SIG-M5 treated with dmso at 0.1 percent for 504 hours (cell line): ENCODE data around the gene NFX1.
"Not testable (repeated sequence)": the region's sequence is repeated elsewhere in the genome, so short reads cannot be mapped to it uniquely, and the experiment has no call there.

ENCODE experiments used
- DNase-seq: peaks from one replicate; lab custom pipeline; 2025; ENCODE audit not compliant: unreplicated experiment; lab: John Stamatoyannopoulos, UW

NFX1 gene

DNA sequence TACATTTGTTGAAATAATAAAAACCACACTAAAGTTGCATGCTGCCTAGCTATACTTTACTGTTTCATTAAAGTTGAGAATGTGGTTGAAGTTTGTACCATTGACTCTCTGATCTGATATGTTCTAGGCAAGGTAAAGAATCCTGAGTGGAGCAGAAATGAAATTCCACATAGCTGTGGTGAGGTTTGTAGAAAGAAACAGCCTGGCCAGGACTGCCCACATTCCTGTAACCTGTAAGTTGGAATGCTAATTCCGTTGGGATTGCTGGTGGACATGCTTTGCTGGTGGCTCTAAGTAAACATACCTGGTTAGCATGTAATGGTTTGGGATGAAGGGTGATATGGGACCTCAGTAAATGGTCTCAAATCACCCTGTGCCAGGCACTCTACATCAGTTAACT is 16.8 kb downstream of the NFX1 start:
- no peak for DNase-seq

DNA sequence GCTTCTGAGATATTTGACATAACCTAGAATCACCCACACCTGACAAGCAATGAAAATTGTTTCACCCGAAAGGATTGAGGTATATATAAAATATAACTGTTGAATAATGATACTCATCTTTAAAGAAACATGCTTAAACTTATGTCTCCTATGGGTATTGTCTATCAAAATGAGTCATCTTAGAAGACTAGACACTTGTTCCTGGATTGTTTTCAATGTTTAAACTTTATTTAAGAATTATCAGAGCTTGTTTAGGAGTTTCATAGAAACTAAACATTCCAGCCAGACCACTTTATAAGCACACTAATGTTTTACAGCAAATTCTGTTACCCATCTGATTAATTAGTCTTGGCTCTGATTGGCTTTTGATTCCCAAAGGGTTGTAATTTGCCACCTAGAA is 19.6 kb downstream of the NFX1 start:
- DNase-seq = no peak

DNA sequence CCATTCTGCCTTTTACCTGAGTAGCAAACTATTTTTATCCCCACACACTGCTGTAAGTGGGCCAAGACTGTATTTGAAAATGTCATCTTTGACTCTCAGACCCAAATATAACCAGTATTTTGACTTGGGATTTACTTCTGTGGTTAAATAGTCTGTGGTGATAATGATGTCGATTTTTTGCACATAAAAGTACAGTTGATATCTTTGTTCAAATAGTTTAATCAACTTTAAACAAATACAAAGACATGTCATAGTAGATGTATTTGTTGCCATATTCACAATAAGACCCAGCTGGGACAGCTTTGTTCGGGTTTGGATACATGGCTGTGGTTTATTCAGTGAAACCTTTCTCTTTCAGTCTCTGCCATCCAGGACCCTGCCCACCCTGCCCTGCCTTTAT is 20.4 kb downstream of the NFX1 start:
- no peak for DNase-seq

DNA sequence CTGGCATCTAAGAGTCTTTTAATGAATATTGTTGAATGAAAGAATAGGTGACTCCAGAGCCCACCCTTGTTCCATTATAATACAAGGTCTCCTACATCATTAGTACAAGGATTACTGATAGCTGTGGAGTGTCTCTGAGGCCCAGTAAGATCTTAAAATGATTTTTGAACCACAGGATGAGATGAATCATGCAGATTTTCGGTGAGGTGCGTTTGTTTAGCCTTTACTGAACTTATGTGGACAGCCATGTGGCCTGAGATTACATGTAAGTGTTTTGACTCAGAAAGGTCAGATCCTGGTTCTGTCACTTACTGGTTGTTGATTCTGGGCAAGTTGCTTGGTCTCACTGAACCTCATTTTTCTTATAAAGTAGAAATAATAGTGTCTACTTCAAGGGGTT is 21.6 kb downstream of the NFX1 start:
- DNase-seq = no peak

DNA sequence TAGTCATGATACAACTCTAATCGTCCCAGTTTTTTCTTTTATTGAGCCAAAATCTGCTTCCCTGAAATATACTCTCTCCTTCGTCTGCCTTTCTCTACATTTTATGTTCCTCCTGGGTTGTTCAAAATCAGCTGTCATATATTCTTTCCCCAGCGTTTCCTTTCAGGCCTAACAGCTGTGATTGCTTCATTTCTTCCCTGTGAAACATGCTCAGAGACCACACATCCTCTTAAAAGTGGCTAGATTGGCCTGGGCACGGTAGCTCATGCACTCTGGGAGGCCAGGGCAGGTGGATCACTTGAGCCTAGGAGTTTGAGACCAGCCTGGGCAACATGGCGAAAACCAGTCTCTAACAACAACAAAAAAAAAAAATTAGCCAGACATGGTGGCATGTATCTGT is 25.1 kb downstream of the NFX1 start:
- DNase-seq = peak; percentile 10

DNA sequence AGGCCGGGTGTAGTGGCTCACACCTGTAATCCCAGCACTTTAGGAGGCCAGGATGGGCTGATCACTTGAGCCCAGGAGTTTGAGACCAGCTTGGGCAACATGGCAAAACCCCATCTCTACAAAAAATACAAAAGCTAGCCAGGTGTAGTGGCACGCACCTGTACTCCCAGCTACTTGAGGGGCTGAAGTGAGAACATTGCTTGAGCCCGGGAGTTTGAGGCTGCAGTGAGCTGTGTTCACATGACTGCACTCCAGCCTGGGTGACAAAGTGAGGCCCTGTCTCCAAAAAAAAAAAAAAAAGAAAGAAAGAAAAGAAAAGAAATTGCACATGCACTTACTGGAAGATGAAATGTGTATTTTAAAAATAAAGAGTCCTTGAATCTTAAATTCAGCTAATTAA is 26.8 kb downstream of the NFX1 start:
- not testable (repeated sequence) for DNase-seq

DNA sequence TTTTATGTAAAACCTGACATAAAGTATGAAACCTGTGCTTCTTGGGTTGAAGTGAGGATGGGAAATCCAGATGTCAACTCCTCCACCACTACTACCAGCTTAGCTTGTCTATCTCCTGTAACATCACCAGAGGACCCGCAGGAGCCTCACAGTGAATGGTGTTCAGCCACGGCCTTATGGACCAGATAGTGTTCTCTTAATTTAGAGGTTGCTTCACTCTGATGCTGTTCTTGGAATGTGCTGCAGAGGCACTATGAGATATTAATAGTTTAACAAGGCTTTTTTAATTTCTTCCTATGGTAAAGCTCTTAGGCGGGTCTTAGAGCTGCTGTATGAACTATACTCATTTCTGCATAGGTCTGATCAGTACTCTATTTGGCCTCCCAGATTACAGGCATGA is 27.9 kb downstream of the NFX1 start:
- no peak for DNase-seq

DNA sequence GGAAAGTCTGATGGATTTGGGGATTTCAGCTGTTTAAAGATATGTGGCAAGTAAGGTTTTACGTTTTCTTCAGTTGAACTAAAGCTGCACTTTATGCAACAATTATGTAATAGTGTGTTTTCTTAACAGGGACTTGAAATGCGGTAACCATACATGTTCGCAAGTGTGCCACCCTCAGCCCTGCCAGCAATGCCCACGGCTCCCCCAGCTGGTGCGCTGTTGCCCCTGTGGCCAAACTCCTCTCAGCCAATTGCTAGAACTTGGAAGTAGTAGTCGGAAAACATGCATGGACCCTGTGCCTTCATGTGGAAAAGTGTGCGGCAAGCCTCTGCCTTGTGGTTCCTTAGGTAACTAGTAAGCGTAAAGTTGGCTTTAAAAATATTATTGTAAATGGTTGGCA is 28.5 kb downstream of the NFX1 start:
- no peak for DNase-seq

DNA sequence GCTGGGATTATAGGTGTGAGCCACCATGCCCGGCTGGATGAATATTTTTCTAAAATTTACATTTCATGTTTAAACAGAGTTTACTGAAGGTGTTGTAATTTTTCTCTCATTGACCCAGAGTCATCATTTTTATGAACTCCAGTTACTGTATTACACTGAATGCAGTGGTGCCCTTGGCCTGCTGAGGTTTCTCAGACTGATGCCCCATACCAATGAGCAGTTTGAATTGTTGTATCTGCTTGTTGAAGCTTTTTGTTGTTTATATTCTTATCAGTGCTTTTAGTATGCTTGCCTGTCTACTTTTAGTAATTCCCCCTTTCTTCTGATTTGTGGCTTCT is 29.9 kb downstream of the NFX1 start:
- no peak for DNase-seq

DNA sequence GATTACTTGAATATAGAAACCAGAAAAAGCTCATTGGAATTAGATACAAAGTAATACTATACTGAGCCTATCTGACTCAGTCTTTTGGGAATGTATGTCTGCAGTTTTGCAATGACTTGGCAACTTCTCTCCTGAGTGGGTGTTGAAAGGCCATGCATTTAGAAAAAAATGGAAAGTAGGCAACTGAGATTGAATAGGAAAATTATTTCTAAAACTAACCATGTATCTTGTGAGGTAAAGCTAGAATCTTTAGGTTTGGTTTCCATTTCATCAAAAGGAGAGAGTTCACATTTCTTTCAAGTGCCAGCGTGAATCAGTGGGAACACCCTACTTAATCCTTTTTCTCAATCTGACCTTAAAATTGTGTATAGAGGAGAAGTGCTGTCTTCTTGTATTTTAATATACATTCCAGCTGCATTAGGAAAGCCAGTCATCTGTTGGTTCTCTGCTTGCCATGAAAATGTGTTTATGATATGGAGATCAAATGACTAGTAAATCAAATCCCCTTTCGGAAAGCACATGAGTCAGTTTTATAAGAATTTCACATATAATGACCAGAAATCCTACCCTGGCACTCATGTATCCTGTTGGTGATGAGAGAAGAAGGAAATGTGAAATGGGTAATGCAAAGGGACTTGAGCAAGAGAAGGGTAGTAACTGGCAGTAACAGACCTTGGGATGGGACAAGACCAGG is 30.4 kb downstream of the NFX1 start:
- DNase-seq = no peak

DNA sequence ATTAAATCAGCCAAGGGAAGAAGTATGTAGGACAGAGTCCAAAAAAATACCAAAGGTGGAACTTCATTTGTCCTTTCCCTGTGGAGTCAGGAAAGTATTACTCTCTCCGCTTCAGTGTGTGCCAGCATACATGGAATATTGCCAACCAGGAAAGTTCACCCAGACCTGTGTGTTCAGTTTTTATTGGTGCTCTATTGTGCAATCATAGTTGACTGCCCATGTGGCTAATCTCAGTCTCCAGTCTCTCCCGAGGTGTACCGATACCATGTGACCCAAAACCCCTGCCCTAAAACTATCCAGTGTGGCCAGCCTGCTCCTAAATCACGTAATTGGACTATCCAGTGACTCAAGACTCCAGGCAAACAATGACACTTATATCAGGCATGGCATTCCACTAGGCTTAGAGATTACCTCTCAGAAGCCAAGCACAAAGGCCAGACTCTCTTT is 38.8 kb downstream of the NFX1 start:
- peak; percentile 59 for DNase-seq

DNA sequence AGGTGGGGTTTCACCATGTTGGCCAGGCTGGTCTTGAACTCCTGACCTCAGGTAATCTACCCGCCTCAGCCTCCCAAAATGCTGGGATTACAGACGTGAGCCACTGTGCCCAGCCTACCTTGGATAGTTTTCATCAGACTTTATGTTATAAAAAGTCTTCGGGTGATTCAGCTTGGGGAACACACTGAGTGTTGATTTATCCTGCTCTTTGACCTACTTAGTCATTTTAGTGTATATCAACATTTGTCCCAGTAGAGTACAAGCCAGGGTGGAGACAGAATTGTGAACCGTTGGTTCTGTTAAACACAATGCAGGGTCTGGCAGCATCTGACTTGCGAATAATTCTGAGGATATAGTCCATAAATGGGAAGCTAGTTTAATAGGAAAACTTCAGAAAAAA is 39.7 kb downstream of the NFX1 start:
- DNase-seq = no peak

DNA sequence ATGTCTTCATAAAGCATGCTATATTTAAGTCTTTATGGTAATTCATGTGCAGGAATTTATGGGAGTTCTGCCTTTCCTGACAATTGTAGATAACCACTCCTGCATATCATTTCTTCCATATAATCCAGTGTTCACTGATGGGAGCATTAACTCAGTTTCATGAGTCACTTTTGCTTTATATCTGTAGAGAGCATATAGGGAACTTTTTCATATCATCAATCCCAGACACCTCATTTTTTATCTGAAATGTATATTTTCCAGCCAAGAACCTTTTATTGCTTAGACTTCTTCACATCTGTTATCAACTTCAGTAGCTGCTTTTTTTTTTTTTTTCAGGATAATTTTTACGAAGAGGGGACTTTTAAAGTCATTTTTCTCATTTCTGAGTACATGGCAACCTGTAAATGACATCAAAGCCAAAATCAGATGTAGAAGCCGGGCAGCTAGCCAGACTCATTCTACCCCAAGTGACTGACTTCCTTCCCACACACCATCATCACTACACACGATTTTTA is 41.1 kb downstream of the NFX1 start:
- DNase-seq = no peak

DNA sequence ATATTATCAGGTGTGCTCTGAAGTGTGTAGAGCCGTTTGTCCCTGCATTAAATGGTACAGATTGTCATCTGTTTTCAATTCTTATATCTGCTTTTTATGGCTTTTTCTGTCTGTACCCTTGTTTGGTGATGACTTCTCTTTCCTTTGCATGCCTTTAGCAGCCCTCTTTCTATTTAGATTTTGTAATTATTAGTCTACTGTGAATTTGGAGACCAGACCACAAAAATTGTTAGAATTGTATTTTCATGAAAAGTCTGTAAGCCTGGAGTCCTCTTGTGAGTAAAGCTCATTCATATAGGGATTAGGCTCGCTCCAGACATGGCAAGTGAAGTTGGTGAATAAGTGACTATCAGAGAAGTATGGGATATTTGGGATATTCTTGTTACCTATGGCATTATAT is 41.7 kb downstream of the NFX1 start:
- DNase-seq = no peak

DNA sequence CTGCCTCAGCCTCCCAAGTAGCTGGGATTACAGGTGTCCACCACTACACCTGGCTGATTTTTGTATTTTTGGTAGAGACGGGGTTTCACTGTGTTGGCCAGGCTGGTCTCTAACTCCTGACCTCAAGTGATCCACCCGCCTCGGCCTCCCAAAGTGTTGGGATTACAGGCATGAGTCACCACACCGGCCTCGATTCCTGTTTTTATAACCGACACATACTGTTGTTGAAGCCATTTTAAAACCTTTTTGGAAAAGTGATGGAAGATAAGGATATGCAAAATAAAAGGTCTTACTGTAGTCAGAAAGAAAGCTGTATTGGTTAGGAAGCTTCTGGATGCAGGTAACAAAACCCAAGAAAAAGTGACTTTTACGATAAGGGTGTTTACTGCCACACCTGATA is 42.6 kb downstream of the NFX1 start:
- not testable (repeated sequence) for DNase-seq

DNA sequence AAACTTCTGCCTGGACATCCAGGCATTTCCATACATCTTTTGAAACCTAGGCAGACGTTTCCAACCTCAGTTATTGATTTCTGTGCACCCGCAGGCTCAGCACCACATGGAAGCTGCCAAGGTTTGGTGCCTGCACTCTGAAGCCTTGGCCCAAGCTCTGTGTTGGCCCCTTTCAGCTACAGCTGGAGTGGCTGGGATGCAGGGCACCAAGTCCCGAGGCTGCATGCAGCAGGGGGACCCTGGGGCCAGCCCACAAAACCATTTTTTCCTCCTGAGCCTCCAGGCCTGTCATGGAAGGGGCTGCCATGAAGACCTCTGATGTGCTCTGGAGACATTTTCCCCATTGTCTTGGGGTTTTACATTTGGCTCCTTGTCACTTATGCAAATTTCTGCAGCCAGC is 49.9 kb downstream of the NFX1 start:
- DNase-seq = no peak

DNA sequence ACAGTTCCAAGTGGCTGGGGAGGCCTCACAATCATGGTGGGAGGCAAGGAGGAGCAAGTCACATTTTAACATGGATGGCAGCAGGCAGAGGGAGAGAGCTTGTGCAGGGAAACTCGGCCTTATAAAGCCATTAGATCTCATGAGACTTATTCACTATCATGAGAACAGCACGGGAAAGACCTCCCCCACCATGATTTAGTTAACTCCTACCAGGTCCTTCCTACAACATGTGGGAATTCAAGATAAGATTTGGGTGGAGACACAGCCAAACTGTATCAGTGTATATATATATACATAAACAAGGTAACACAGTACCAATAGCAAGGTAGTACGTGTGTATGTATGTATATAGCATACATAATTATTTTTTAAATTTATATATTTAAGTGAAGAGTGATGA is 50.9 kb downstream of the NFX1 start:
- DNase-seq = no peak

DNA sequence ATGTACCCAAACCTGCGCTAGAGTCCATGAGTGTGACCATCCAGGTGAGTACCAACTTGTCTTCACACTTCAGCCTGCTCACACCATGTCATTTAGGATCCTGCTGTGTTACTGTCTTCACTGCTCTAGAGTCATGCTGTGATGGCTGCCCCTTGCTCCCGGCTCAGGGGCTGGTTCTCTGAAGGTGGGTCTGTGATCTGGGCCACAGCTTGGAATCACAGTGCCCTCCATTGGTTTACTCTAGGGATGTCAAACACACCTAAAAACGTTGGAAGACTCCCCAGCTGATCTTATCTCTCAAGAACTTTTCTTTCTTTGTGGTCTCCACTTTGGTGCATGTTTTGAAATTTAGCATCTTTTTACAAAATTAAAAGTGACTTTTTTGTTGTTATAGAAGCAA is 53.8 kb downstream of the NFX1 start:
- DNase-seq = no peak

DNA sequence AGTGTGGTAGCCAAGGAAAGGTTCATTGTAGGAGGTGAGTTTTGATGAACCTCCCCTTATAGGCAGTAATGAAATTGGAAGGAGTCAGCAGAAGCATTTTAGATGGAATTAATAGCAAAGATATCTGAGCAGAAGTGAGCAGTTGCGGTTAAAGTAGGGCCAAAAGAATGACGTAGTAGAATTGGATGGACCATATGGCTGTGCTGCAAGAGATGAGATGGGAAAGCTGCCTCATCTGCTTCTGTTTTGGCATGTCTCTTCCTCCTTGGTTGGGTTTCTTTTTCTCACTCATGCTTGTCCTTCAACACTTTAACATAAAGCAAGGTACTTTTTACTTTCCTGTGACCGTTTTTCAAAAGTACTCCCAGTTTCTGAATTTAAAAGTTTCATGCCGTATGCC is 56.2 kb downstream of the NFX1 start:
- DNase-seq = no peak

DNA sequence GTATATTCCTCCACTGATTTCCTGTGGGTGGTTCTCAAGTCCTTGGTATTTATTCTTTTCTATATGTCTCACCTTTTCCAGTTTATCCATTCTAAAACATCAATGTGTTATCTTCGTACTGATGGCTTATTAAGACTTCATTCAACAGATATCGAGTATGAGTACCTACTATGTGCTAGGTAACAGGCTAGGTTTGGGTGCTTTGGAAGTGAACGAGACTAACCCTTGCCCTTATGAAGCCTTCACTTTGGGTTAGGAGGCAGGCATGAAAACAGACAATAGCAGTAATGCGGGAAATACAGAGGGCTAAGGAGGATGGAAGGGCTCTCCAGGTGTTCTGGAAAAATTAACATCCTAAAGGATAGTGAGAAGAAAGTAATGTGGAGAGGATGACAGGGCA is 58.7 kb downstream of the NFX1 start:
- DNase-seq = no peak

DNA sequence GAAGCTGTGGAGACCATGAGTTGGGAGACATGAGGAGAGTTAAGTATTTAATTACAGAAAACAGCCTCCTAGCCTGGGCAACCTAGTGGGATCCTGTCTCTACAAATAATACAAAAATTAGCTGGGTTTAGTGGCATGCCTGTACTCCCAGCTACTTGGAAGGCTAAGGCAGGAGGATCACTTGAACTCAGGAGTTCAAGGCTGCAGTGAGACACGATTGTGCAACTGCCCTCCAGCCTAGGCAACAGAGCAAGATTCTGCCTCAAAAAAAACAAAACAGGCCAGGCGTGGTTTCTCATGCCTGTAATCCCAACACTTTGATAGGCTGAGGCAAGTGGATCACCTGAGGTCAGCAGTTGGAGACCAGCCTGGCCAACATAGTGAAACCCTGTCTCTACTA is 59.4 kb downstream of the NFX1 start:
- DNase-seq = no peak

DNA sequence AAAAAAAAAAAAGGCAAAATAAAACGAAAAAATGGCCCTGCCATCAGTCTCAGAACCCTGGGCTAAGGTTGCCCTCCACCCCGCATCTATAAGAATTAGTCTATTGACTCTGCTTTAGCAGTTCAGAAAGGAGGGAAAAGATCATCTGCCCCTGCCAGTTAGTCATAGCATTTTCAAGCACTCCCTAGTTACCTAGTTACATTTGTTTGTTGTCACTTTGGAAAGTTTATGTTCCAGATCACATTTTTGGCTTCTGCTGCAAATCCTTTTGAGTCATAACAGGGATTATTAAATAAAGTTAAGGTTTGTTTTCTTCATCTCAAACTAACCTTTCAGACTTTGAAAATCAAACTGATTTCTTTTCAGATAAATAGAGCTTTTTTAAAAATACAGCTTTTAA is 60.0 kb downstream of the NFX1 start:
- no peak for DNase-seq

DNA sequence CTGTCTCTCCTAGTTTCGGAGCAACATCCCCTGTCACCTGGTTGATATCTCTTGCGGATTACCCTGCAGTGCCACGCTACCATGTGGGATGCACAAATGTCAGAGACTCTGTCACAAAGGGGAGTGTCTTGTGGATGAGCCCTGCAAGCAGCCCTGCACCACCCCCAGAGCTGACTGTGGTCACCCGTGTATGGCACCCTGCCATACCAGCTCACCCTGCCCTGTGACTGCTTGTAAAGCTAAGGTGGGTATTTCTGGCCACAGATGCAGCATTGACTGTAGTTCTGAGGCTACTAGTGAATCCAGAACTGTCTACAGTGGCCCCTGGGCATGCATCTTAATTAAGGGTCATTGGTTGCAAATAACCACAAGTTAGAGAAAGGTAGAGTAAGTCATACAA is 61.2 kb downstream of the NFX1 start:
- no peak for DNase-seq
